Islet of Langerhans (tissue), 1 donor: ENCODE results near the gene FEN1.
A peak's percentile ranks its signal among the peaks of the same experiment; 100 is the strongest.

ENCODE experiments used
- FAIRE-seq: peaks from one replicate; lab custom pipeline; 2011; peaks lifted over from hg19 to GRCh38; lab: Jason Lieb, UNC

FEN1 gene, protein sequence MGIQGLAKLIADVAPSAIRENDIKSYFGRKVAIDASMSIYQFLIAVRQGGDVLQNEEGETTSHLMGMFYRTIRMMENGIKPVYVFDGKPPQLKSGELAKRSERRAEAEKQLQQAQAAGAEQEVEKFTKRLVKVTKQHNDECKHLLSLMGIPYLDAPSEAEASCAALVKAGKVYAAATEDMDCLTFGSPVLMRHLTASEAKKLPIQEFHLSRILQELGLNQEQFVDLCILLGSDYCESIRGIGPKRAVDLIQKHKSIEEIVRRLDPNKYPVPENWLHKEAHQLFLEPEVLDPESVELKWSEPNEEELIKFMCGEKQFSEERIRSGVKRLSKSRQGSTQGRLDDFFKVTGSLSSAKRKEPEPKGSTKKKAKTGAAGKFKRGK

DNA sequence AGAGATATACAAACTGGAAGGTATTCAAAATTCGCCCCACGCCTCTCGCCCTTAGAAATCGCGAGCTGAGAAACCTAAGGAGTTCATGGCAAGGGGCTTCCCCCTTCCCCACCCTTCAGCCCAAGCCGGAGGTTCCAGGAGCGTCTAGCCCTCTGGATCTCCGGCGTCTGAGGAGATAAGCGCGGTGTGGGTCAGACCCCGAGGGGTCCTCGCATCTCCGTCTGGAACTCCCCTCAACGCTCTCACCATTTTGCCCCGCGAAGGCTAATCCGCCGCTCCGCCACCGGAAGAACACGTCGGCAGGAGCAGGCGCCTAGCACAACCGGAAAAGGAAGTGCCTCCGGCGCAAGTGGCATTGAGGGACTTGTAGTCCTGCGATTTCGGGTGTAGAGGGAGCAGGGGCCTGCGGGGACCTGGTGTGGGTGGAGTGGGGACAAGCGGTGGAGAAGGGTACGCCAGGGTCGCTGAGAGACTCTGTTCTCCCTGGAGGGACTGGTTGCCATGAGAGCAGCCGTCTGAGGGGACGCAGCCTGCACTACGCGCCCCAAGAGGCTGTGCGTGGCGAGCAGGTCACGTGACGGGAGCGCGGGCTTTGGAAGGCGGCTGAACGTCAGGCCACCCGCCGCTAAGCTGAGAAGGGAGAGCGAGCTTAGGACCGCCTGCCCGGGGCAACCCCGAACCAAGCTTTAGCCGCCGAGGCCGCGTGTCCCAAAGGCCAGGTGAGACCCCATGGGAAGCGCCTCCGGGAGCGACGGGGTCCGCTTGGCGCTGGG, at the start of gene FEN1, which contains the start of gene TMEM258:
Gene FEN1, plus strand, starts transcription at position 602 of the 773 bp plus-strand sequence. CDS start 2,451 bp downstream, outside the sequence.
Gene TMEM258, minus strand, starts transcription at position 290 of the 773 bp plus-strand sequence. Its CDS starts 41 bp downstream, at position 249.
- FAIRE-seq = no peak

DNA sequence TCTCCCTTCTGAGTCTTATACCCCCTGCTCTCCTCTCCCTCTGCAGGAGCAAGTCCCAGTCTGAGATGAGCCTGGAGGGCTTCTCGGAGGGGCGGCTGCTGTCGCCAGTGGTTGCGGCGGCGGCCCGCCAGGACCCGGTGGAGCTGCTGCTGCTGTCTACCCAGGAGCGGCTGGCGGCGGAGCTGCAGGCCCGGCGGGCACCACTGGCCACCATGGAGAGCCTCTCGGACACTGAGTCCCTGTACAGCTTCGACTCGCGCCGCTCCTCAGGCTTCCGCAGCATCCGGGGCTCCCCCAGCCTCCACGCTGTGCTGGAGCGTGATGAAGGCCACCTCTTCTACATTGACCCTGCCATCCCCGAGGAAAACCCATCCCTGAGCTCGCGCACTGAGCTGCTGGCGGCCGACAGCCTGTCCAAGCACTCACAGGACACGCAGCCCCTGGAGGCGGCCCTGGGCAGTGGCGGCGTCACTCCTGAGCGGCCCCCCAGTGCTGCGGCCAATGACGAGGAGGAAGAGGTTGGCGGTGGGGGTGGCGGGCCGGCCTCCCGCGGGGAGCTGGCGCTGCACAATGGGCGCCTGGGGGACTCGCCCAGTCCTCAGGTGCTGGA, 49.1 kb upstream of the FEN1 start:
- no peak for FAIRE-seq

DNA sequence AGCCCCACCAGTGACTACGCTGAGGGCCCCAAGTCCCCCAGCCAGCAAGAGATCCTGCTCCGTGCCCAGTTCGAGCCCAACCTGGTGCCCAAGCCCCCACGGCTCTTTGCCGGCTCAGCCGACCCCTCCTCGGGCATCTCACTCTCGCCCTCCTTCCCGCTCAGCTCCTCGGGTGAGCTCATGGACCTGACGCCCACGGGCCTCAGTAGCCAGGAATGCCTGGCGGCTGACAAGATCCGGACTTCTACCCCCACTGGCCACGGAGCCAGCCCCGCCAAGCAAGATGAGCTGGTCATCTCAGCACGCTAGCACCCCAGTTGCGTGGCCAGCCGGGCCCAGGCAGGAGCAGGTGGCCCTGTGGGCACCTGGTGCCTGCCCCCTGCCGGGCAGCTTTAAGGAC, 48.5 kb upstream of the FEN1 start:
- no peak for FAIRE-seq

DNA sequence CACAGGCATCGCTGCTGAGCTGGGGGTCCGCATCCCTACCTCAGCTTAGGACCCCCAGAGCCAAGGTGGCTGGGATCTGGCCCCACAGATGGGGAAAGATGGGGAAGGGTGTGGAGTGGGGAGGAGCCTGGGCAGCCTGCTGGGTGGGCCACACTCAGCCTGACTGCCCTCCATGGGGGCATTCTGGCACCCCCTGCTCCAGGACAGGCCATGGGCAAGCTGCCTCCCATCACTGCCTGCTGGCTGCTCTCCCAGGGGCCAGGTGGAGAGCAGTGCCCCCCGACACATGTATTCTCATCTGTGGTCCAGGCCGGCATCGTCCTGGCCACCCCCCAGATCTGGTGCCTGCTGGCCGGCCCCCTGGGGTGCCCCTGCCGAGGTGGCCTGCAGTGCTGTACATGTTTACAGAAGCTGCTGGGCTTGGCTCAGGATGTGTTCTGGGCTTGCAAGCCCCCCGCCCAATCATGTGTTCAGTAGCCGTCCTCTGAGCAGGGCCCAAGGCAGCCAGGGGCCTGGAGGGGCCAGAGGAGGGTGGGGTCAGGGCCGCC, 48.0 kb upstream of the FEN1 start:
- no peak for FAIRE-seq

DNA sequence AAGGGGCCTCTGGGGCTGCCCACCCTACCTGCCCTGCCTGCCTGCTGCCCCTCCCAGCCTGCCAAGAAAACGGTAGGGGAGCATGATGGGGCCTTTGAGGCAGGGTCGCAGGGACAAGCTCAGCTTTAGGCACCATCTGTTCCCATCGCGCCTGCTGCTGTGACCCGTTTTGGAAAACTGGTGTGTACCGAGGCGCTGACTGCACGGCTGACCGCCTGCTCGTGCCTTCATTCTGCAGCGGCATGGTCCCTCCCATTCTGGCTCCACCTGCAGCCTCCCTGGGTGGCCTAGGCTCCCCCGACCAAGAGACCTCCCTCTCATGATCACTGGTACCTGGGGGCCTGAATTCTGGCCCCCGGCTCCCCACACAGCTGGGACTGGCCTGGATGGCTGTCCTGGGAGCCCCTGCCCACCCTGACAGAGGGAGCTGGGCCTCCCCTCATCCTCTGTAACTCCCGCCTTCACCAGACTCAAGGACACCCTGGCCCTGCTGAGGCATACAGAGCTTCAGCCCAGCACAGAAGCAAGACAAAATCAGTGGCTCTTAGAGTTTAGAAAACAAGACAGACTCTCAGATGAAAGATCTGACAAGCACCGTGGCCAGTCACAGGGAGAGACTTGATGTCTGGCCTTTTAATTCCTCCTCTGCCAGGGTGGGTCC, 46.8 kb upstream of the FEN1 start:
- FAIRE-seq = no peak

DNA sequence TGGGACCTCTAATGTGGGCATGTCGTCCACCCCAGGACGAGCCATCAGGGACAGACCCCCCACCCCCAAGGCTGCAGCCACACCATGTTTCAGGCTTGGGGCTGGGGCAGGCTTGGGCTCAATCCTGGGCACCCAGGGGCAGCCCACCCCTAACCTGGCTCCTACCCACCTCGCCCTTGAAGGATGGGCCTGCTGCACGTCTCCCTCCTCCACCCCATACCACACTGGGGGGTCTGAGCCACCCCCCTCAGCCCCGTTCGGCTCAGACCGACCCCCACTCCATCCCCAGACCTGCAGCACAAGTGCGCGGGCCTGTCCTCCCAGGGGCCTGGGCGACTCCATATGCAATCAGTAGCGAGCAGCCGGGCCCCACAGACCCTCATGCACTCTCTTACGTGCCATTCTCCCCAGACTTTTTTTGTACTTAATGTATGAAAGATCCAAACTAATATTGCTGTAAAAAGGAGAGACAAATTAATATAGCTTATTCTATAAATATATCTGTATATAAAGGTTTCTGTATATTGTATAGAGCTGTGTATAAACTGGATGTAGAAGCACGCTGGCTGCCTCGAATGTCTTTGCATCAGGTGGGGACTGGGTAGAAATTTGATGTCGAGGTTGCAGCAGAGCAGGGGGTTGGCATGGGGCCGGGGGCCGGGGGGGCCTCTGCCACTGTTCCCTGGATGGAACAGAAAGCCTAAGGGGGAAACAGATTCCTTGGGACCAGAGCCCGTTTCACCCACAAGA, 46.1 kb upstream of the FEN1 start:
- no peak for FAIRE-seq

DNA sequence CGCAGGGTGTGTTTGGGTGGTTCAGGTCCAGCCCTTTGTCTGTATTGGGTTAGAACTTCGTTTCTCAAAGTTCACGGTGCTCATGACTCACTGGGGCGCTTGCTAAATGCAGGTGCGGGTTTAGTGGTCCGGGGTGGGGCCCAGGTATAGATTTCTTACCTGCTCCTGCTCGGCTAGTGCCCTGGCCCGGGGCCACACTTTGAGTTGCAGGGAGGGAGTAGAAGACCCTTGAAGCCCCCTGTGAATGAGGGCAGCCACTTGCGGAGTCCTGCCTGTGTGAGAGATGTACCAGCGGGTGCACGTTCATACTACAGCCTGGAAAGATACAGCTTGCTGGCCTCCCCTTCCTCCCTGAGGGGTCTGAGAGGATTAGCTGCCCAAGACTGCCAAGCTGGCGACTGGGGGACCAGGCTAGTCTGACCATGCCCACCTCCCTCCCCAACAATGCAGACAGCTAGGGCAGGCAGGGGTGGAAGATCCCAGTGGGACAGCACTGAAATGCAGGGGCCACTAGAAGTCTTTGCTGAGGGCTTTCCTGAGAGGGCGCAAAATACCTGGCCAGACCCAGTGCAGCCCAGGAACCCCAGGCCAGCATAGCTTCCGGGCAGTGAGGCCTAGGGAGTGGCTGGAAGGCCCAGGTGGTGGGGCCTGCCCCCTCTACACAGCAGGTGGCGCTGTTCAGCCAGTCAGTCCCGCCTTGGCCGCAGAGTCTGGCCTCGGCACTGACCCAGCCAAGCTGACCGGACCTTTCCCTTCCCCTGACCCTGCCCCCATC, 45.3 kb upstream of the FEN1 start:
- no peak for FAIRE-seq

DNA sequence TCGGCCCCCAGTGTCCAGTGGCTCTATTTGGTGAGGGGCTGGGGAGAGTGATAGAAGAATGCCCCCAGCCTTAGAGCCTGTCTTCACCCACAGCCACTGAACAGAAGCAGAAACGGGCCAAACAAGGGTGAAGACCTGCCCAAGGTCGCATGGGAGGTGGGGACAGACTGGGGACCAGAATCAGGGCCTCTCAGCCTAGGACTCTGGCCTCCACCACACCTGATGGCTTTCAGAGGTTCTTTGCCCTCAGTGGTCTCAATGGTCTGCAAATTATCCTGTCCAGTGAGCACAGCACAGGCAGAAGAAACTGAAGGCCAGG, 44.8 kb upstream of the FEN1 start:
- no peak for FAIRE-seq

DNA sequence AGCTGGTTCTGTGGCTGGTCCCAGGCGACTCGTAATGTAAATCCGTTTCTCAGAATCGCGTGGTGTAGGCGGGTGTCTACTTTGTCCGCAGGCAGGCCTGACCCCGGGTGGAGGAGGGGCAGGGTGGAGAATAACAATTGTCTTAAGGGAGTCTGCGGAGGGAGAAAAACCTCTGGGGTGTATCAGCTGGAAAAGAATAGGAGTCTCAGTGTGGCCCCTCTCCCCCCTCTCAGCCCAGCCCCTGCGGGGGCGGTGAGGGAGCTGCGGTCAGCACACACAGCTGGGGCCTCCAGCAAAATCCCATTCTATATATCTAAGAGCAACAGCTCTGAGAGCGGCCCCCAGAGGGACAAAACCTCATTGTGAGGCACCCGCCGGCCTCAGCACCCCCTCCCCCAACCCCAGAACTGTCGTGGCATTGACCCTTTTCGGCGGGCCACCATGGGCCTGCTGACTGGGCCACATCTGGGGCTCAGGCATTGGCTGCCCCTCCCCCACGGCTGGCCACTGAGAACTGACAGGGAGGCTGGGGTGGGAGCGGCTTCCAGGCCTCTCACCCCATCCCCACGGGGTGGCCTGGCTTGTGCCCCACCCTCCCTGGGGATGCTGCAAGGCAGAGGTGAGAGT, 43.0 kb upstream of the FEN1 start:
- FAIRE-seq = no peak

DNA sequence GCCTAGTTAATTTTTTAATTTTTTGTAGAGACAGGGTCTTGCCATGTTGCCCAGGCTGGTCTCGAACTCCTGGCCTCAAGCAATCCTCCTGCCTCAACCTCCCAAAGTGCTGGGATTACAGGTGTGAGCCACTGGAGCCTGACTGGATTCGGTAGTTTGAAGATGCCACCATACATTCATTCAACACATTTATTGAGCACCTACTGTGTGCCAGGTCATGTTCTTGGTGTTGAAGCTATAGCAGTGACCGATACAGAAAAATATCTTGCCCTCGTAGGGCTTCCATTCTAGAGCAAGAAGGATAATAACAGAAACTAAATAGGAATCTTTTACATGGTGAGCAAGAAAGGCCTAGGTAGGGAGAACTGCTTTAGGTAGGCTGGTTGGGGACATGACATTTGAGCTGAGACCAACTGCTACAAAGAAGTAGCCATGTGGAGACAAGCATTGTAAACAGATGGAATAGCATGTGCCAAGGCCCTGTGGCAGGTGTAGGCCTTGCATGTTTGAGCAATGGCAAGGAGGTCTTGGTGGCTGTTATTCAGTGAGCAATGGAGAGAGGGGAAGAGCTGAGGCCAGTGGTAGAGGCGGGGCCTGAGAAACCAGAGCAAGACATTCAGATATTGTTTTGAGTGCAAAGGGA, 42.0 kb upstream of the FEN1 start:
- no peak for FAIRE-seq

DNA sequence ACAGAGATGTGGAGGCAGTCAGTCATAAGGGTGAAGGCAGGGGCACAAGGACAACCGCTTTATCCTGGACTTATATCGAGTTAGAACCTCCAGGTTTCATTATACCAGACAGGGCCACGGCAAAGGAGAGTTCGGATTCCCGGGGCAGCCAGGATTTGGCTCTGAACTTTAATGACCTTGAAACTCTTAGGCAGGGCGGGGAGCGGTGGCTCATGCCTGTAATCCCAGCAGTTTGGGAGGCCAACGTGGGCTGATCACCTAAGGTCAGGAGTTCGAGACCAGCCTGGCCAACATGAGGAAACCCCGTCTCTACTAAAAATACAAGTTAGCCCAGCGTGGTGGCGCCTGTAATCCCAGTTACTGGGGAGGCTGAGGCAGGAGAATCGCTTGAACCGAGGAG, 41.3 kb upstream of the FEN1 start:
- FAIRE-seq = no peak

DNA sequence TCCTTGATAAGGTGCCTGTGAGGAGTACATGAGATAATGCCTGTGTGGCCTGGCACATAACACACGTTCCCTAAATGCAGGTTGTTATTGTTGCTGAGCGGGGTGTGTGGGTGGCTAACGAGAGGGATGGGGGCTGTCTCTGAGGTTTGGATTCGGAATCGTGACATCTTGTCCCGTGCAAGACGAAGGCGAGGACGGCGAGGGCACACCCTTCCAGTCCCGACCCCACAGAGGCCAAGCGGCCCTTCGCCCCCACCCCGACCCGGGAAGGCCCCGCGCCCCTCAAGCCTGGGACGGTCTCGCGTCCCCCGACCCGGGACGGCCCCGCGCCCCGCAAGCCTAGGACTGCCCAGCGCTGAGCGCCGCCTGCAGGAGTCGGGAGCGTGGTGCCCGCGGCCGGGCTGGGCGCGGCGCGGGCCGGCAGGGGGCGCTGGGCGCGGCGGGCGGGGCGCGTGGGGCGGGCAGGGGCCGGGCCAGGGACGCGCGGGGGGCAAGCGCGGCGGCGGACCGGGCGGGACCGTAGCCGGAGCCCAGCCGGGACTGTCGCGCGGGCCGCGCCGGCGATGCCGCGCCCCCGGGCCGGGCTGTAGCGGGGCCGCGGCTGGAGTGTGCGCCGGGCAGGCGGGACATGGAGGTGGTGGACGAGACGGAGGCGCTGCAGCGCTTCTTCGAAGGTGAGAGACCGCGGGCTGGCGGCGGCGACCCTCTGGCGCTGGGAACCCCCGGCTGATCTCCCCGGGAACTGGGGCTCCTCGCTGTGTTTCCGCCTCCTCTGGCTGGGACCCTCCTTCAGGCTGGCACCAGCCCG, 40.4 kb upstream of the FEN1 start, which contains the start of gene MYRF:
Gene MYRF, plus strand, starts transcription at position 520 of the 808 bp plus-strand sequence. Its CDS starts 109 bp downstream, at position 629.
- FAIRE-seq = no peak

DNA sequence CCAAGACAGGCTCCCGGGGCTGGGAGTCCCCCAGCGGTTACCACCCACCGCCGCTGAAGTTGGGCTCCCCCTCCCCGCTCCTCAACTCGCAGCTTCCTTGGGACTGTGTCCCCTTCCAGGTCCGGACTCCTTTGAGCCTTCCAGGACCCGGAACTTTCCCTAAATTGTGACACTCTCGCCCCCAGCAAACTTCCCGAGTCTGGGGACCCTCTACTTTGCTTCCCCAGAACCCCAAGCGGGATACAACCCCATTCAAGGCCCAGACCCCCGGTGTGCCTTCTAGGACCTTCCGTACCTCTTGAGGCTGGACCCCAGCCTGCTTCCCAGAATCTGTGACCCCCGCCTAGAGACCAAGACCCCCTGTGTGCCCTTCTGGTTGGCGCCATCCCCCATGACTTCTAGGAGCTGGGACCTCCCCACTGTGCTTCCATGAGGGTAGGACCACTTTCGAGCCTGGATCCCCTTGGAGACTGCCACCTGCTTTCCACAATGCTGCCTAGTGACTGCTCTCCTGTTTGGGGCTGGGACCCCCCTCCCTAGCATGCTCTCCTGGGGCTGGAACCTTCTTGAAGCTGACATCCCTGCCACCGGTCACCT, 39.7 kb upstream of the FEN1 start:
- FAIRE-seq = no peak

DNA sequence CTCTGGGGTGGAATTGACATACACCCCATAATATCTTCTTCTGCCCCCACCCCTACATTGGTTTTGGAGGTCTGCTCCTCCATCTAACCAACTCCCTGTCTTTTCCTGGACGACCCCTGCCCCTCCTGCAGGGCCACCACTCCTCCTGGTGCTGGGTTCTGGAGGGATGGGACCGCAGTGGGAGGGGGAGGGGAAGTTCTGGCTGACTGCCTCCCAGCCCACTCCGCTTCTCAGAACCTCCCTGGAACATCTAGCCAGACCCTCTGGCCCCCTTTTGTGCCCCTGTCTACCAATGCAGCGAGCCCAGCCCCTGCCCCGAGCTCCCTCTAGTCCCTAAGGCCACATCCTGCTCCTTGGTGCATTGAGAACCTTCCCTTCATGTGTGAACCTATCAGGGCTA, 39.0 kb upstream of the FEN1 start:
- FAIRE-seq = no peak

DNA sequence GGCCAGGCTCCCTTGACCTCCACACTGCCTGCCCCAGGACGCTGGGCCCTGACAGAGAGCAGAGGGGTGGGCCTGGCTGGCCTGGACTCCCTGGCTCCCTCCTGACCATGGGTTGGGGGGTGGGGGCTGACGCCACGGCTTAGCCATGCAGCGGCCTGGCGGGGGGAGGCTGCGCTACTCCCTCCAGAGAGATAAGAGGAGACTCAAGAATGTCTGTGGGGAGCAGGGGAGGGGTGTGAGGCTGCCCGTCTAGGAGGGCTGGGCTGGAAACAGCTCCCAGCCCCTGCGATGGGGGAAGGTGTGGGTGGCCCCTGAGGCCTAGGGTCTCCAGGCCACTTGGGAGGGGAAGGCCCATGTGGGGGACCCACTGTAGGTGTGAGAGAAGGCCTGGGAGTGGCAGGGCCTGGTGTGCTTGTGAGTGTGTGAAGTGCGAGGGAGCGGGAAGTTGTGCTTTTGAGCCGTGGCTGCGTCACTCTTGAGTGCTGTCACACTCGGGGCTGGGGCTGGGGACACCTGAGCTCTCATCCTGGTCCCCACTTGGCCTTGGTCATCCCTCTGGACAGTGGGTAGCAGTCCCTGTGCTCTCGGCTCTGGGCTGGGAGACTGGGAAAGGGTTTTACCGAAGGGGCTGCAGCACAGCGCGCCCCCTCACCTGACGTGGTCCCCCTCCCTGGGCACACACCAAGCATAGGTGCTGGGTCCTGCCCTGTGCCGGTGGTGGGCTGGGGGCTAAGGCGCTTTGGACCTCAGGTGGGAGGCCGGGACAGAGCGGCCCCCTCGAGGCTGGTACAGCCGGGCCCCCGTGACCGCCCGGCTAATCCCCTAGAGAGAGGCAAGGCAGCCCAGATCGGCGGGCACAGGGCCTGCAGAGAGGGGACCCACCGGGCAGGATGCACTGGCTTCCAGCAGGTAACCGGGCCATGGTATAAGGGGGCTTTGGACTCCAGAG, 37.9 kb upstream of the FEN1 start:
- FAIRE-seq = no peak

DNA sequence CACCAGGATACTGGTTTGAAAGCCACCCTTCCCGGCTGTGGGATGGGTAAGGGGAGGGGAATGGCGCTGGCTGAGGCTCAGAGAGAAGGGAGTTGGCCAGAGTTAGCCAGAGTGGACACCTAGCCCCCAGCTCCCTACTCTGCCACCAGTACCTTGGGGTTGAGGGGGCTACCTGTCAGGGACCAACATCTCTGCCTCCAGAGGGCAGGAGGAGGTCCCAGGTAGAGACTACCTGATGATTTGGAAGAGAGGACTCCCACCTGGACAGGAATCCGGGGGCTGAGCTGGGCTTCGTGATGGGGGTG, 36.6 kb upstream of the FEN1 start:
- no peak for FAIRE-seq

DNA sequence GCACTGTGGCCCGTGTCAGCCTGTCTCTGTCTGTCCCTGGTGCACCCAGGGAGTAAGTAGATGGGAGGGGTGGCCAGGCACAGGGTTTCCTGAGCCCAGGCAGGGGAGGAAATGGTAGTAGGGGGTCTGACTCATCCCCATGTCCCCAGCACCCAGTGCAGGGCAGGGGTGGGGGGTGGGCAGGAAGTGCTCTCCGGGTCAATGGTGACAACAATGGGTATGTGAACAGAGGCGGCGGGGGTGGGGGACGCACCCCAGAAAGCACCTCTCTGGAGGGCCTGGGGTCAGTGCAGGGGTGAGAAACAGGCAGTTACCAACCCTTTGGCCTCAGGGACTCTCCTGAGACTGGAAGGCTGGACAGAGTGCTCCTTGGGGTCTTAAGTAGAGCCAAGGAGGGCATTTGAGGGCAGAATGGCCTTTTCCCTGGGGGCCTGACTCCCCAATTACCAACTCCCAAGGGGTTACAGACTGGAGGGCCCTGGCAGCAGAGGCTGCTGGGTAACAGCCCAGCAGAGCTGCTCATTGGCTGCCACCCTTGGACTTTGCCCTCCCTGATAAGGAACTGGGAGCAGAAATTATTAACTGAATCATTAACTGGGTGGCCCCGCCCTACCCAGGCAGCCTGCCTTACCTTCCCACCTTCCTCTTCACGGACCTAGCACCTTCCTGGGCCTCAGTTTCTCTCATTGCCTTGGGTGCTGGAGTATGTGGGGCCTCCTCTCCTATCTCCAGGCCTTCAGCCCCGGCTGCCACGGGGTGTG, 36.1 kb upstream of the FEN1 start:
- FAIRE-seq = peak; percentile 81
